Activated naive CD8-positive, alpha-beta T cell treated with anti-CD3 and anti-CD28 coated beads for 36 hours (primary cell): Measurements from ENCODE around the gene ADAT1. TPM values are rescaled to one million over a fixed set of nuclear protein-coding genes. Genes with fewer than 3 reads are reported as not detected.

Experiments
- total RNA-seq, 2 experiments: library from RNA; stranded (reverse); gene quantifications; one replicate each; pipeline ENCODE4 v1.2.3, GENCODE V29; 2021

ADAT1 gene
- total RNA-seq, 2 experiments from 2014 or later, result 56.7 to 58.7 TPM

Other genes starting within 250 kb of the ADAT1 start
- gene CFDP1, start 189.8 kb downstream of the ADAT1 start, total RNA-seq, result 10 to 100 TPM; 35.8 to 36.8 TPM
- gene TMEM170A, start 158.6 kb downstream of the ADAT1 start, total RNA-seq, result 10 to 100 TPM; 32.2 to 37.6 TPM
- gene CHST6, start 127.8 kb downstream of the ADAT1 start, total RNA-seq, result under 1 TPM in 1 of 2 experiments, not detected in 1; 0.06 TPM
- not detected for gene CHST5, start 87.2 kb downstream of the ADAT1 start, total RNA-seq
- gene TMEM231, start 67.0 kb downstream of the ADAT1 start, total RNA-seq, result 1 to 10 TPM; 4.0 to 4.4 TPM
- gene GABARAPL2, start 56.9 kb downstream of the ADAT1 start, total RNA-seq, result 10 to 100 TPM; 47.6 TPM
- gene KARS1, start 24.4 kb upstream of the ADAT1 start, total RNA-seq, result 100 to 1,000 TPM; 347 to 366 TPM
- gene TERF2IP, start 24.5 kb upstream of the ADAT1 start, total RNA-seq, result 10 to 100 TPM; 68.8 to 73.5 TPM
- gene CPHXL2, start 53.7 kb upstream of the ADAT1 start, total RNA-seq, result not detected
- gene DUXB, start 78.2 kb upstream of the ADAT1 start, total RNA-seq, result not detected
- not detected for gene CPHXL, start 103.2 kb upstream of the ADAT1 start, total RNA-seq